K562 (cell line): ENCODE data around the gene CAVIN1. TPM values are rescaled to one million over a fixed set of nuclear protein-coding genes. Genes with fewer than 3 reads are reported as not detected.

Source experiments
- BCLAF1 ChIP-seq, 2 experiments: fragments of 450-650 bp in 1 of 2; IDR thresholded peaks; 2 replicates each; pipeline ENCODE4 v1.6.1; 2011 to 2017; ENCODE audit warnings: low read depth in 2 of 2, antibody characterized with exemption in 1 of 2, borderline replicate concordance in 1 of 2, low read length in 1 of 2, mild to moderate bottlenecking in 1 of 2, mixed read lengths in 1 of 2; ENCODE audit not compliant: control insufficient read depth in 1 of 2
- CSDE1 ChIP-seq, 2 experiments: fragments of 450-650 bp; IDR thresholded peaks; 2 replicates each; pipeline ENCODE4 v1.6.1; 2016; ENCODE audit warnings: mild to moderate bottlenecking in 1 of 2
- CTCFL ChIP-seq: IDR thresholded peaks from 2 replicates; pipeline ENCODE4 v1.6.1; 2011; ENCODE audit warnings: borderline replicate concordance, low read depth, mild to moderate bottlenecking, moderate library complexity, low read length; ENCODE audit not compliant: insufficient read depth, poor library complexity, severe bottlenecking
- DACH1 ChIP-seq: fragments of 450-650 bp; IDR thresholded peaks from 2 replicates; pipeline ENCODE4 v1.6.1; 2018; ENCODE audit not compliant: partially characterized antibody
- ELF2 ChIP-seq: fragments of 250-450 bp; sonication (Bioruptor Pico); IDR thresholded peaks from 2 replicates; pipeline ENCODE4 v1.5.0; 2021; ENCODE audit warnings: mild to moderate bottlenecking
- FOXA1 ChIP-seq: fragments of 450-650 bp; IDR thresholded peaks from 2 replicates; pipeline ENCODE4 v1.6.1; 2016; ENCODE audit warnings: mild to moderate bottlenecking, borderline replicate concordance
- FOXP4 ChIP-seq: sonication (generic); formaldehyde crosslinking; IDR thresholded peaks from 2 replicates; pipeline ENCODE4 v1.8.0; 2022; ENCODE audit warnings: mild to moderate bottlenecking, missing genetic modification reagents, borderline replicate concordance
- GTF2A2 ChIP-seq: IDR thresholded peaks from 2 replicates; pipeline ENCODE4 v1.6.1; 2016; ENCODE audit warnings: mild to moderate bottlenecking, missing genetic modification characterization, missing compliant biosample characterization
- HDAC1 ChIP-seq, 2 experiments: fragments of 450-650 bp; IDR thresholded peaks; 2 replicates each; pipeline ENCODE4 v1.6.1; 2016 to 2017; ENCODE audit warnings: inconsistent platforms in 1 of 2, mild to moderate bottlenecking in 1 of 2, moderate library complexity in 1 of 2
- HDAC3 ChIP-seq: fragments of 450-650 bp; IDR thresholded peaks from 2 replicates; pipeline ENCODE4 v1.6.1; 2018; ENCODE audit warnings: borderline replicate concordance, mild to moderate bottlenecking, moderate library complexity; ENCODE audit not compliant: partially characterized antibody
- HMGN3 ChIP-seq: IDR thresholded peaks from 2 replicates; pipeline ENCODE4 v1.6.1; 2011; ENCODE audit warnings: borderline replicate concordance, low read depth, mild to moderate bottlenecking, mixed read lengths, low read length; ENCODE audit not compliant: insufficient read length; ENCODE audit errors: extremely low read depth
- SMAD3 ChIP-seq: fragments of 450-650 bp; formaldehyde crosslinking; conservative IDR thresholded peaks from 2 replicates; pipeline ENCODE4 v1.4.0; 2020; ENCODE audit warnings: mild to moderate bottlenecking
- SNAPC5 ChIP-seq: fragments of 250-450 bp; sonication (Bioruptor Pico); IDR thresholded peaks from 2 replicates; pipeline ENCODE4 v1.8.0; 2021; ENCODE audit warnings: moderate library complexity, mild to moderate bottlenecking, inconsistent platforms
- SRSF7 ChIP-seq: fragments of 200-400 bp; formaldehyde crosslinking; optimal IDR thresholded peaks from 2 replicates; pipeline ENCODE3; 2017; ENCODE audit warnings: mild to moderate bottlenecking, low read depth, low read length
- TAL1 ChIP-seq: fragments of 450-650 bp; IDR thresholded peaks from 2 replicates; pipeline ENCODE4 v1.6.1; 2016; ENCODE audit warnings: mild to moderate bottlenecking
- TARDBP ChIP-seq: fragments of 450-650 bp; IDR thresholded peaks from 2 replicates; pipeline ENCODE4 v1.6.1; 2016
- USF2 ChIP-seq: sonication (generic); formaldehyde crosslinking; IDR thresholded peaks from 2 replicates; pipeline ENCODE4 v1.5.0; 2020; ENCODE audit warnings: missing genetic modification reagents
- ZKSCAN1 ChIP-seq: fragments of 150-350 bp; IDR thresholded peaks from 2 replicates; pipeline ENCODE4 v1.6.1; 2016; ENCODE audit warnings: low read depth, low read length
- ZNF655 ChIP-seq: fragments of 250-450 bp; sonication (Bioruptor Pico); IDR thresholded peaks from 2 replicates; pipeline ENCODE4 v1.5.0; 2021
- polyA plus RNA-seq, 8 experiments: library from polyadenylated mRNA; depleted of rRNA in 4 of 8; stranded (reverse) in 5 of 8; unstranded in 3 of 8; fragments of >200 nt; fragmentation: Nextera tagmentation in 2 of 8; fragmentation: Illumina TruSeq in 1 of 8; extraction: Ambion mirVana in 2 of 8; extraction: Trizol in 1 of 8; gene quantifications; 2 replicates each; pipeline versions ENCODE4 v1.2.1 to v1.2.3, GENCODE V29; 2011 to 2014; ENCODE audit warnings: inconsistent platforms in 1 of 8, missing spikeins in 1 of 8
- total RNA-seq, 7 experiments: library from RNA; depleted of rRNA in 6 of 7; stranded (reverse); fragments of >200 nt in 6 of 7; fragmentation: Illumina TruSeq in 2 of 7; extraction: Trizol in 2 of 7; gene quantifications; 2 replicates each; pipeline versions ENCODE4 v1.2.1 to v1.2.3, GENCODE V29; 2011 to 2021; ENCODE audit warnings: low replicate concordance in 1 of 7

CAVIN1 gene
- total and polyA plus RNA-seq, 9 of the 15 experiments (the other 6 are each of a cell fraction or from before 2014, with no cell fraction given) = 6.8 to 162 (median 74.5) TPM

GRCh38 chr17:42459256-42459800 lies 36.3 kb upstream of the CAVIN1 start (continued):
- TF ChIP-seq ZNF655 (CRISPR knock-in tag) = no peak
- TF ChIP-seq ELF2 = no peak
- TF ChIP-seq SNAPC5 (CRISPR knock-in tag) = no peak
- TF ChIP-seq SRSF7 = no peak
- TF ChIP-seq HDAC3 = peak; percentile 51
- TF ChIP-seq BCLAF1 (IDR thresholded peaks at IDR 0.05; ENCODE audit: borderline replicate concordance in 1 of 2, control insufficient read depth in 1 of 2, low read depth in 2 of 2, low read length in 1 of 2) = no peak
- peak; percentile 85 for TF ChIP-seq TAL1
- TF ChIP-seq HDAC1 (IDR thresholded peaks at IDR 0.05) = peak in 1 of 2 experiments; percentile 45; a peak in 3 of 4 replicates
- TF ChIP-seq ZKSCAN1 = no peak
- TF ChIP-seq CTCFL = no peak
- TF ChIP-seq TARDBP = no peak
- TF ChIP-seq DACH1 = peak; percentile 94
- no peak for TF ChIP-seq SMAD3
- peak; percentile 40 for TF ChIP-seq HMGN3
- no peak for TF ChIP-seq USF2
- TF ChIP-seq GTF2A2 (tag) = no peak
- TF ChIP-seq FOXP4 (CRISPR knock-in tag) = no peak
- no peak; a peak in 1 of 4 replicates for TF ChIP-seq CSDE1 (IDR thresholded peaks at IDR 0.05)
- TF ChIP-seq FOXA1 = no peak
